MM.1S (cell line): ENCODE data around the gene TTLL5.

Experiments used
- EZH2 ChIP-seq: fragments of 300-600 bp; sonication (generic); optimal IDR thresholded peaks from 2 replicates; pipeline ENCODE3; 2017; ENCODE audit warnings: low read depth, mild to moderate bottlenecking, antibody characterized with exemption, low read length, mixed read lengths
- EZH2phosphoT487 ChIP-seq: fragments of 300-600 bp; sonication (generic); IDR thresholded peaks from 2 replicates; pipeline ENCODE4 v1.6.1; 2018; ENCODE audit warnings: antibody characterized with exemption, low read length
- TF ChIP-seq, protein P1 (sequence below): fragments of 300-600 bp; sonication (generic); IDR thresholded peaks from 2 replicates; pipeline ENCODE4 v1.5.1; 2016; ENCODE audit warnings: antibody characterized with exemption, low read length, mixed read lengths

DNA sequence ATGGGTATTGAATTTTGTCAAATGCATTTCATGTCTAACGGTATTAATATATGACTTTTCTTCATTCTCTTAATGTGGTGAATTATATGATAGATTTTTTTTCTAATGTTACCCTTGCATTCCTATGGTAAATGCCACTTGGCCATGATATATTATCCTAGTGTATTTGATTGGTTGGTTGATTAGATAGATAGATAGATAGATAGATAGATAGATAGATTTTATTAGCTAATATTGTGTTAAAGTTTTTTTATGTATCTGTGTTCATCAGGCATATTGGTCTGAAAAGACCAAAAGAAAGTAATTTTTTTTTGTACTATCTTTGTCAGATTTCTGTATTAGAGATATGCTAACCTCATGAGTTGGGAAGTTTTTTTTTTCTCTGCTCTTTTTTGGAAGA is 196.2 kb downstream of the TTLL5 start:
- TF ChIP-seq, protein P1, sequence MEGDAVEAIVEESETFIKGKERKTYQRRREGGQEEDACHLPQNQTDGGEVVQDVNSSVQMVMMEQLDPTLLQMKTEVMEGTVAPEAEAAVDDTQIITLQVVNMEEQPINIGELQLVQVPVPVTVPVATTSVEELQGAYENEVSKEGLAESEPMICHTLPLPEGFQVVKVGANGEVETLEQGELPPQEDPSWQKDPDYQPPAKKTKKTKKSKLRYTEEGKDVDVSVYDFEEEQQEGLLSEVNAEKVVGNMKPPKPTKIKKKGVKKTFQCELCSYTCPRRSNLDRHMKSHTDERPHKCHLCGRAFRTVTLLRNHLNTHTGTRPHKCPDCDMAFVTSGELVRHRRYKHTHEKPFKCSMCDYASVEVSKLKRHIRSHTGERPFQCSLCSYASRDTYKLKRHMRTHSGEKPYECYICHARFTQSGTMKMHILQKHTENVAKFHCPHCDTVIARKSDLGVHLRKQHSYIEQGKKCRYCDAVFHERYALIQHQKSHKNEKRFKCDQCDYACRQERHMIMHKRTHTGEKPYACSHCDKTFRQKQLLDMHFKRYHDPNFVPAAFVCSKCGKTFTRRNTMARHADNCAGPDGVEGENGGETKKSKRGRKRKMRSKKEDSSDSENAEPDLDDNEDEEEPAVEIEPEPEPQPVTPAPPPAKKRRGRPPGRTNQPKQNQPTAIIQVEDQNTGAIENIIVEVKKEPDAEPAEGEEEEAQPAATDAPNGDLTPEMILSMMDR: no peak
- TF ChIP-seq EZH2 (no peak), EZH2phosphoT487 (no peak)
